Measurements from ENCODE around the gene LHX1.

LHX1 gene

DNA sequence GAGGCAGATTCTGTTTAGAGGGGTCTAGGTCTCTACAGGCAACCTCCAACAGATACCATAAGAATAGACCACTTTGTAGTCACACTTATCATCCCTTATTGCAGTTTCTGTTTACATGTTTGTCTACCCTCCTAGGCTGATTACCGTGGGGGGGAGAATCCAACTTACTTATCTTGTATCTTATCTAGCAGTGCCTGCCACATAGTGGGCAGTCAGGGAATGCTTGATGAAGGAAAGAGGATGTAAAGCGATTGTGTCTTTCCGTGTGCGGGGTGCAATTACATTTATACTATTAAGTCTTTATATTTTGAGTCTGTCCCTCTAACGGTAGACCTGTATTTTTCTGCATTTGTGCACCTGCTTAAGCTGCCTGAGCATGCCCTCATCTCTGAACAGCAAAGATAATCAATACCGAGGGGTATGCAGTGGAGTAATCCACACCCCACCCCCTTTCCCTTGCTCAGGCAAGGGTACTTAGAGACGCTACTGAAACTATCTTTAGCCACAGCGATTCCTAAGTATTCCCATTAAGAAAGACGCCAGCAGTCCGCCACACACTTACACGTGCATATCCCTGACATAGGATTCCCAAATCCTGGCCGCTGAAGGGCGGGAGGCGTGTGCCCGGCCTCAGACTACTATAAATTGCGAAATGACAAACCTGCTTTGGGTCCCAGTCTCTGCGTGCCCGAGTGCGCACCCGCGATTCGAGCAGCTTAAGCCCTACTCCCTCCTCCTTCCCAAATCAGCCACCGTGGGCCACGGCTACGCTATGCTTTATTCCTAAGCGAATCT, 10.8 kb downstream of the LHX1 start:
- Histone ChIP-seq H3K27ac (ENCODE audit: low read depth, low read length) (no peak overlapping the region), H3K36me3 (ENCODE audit: control insufficient read depth, insufficient read depth, low read length) (peaks cover 25% of the 10 kb centered on the region), H3K4me1 (ENCODE audit: control insufficient read depth, insufficient read depth, low read length) (peaks cover 35% of the 10 kb centered on the region), H3K4me3 (ENCODE audit: low read depth, low read length) (peak overlapping the region; percentile 79), H3K9ac (ENCODE audit: low read length) (peak overlapping the region; percentile 37), H3K9me3 (ENCODE audit: control insufficient read depth, insufficient read depth, low read depth, low read length) (no peaks in the 10 kb centered on the region), H3K27me3 (ENCODE audit: control insufficient read depth, insufficient read depth, low read length) (peaks cover 59% of the 10 kb centered on the region)

DNA sequence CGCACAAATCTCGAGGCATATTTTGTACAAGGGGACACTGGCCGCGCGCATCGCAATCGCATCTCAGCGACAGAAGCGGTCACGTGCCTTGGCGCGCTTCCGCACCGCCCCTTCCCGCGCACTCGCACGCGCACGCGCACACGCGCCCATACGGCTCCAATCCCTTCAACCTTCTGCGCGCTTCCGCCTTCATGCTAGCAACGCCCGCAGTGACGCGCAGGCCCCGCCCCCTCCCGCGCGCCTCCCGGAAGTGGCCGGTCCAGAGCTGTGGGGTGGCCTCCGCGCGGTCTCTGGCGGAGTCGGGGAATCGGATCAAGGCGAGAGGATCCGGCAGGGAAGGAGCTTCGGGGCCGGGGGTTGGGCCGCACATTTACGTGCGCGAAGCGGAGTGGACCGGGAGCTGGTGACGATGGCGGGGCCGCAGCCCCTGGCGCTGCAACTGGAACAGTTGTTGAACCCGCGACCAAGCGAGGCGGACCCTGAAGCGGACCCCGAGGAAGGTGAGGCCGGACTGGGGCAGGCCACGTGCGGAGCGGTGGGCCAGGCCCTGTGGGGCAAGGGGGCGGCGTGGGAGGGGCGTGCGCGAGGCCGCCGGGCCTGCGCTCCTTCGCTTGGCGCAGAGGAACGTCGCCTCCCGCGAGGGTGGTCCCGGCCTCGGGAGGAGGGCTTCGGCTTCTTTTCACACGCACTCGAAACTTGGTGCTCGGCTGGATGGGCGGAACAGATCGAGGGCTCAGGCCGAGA, 11.6 kb downstream of the LHX1 start, which contains the start of gene AATF:
AATF (plus strand) TSS at position 238 of the 744 bp plus-strand sequence; CDS start at position 410, 172 bp downstream.
- Histone ChIP-seq H3K9me3 (ENCODE audit: control insufficient read depth, insufficient read depth, low read depth, low read length) (no peaks in the 10 kb centered on the region), H3K9ac (ENCODE audit: low read length) (peak within 1 kb of the TSS; percentile 87), H3K4me3 (ENCODE audit: low read depth, low read length) (peak within 1 kb of the TSS; percentile 79), H3K36me3 (ENCODE audit: control insufficient read depth, insufficient read depth, low read length) (peaks cover 33% of the 10 kb centered on the region), H3K27me3 (ENCODE audit: control insufficient read depth, insufficient read depth, low read length) (peaks cover 51% of the 10 kb centered on the region), H3K27ac (ENCODE audit: low read depth, low read length) (peak within 1 kb of the TSS; percentile 50; the same call in 1 of the 2 replicates), H3K4me1 (ENCODE audit: control insufficient read depth, insufficient read depth, low read length) (peaks cover 32% of the 10 kb centered on the region)

DNA sequence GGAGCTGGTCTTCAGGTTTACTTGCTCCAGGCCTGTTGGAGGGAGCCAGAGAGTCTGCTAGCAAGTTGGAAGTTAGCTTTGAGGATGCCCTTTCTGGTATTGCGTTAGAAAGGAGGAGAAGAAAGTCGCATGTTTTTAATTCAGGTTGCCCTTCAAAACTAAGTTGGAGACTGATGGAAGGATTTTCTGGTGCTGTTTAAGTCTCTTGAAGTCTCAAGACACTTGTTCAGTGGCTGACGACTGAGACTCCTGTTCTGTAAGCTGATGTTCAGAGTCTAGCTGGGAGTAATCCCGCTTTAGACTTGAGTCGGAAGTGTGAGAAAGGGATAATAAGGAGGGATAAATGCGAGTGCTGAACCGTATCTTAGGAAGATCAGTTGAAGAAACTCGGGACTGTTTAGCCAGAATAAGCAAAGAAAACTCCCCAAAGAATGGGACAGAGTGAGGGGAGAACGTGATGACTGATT, 12.2 kb downstream of the LHX1 start:
- no peak overlapping the region for H3K27ac ChIP-seq (ENCODE audit: low read depth, low read length)
- H3K36me3 ChIP-seq (ENCODE audit: control insufficient read depth, insufficient read depth, low read length) = peaks cover 39% of the 10 kb centered on the region

DNA sequence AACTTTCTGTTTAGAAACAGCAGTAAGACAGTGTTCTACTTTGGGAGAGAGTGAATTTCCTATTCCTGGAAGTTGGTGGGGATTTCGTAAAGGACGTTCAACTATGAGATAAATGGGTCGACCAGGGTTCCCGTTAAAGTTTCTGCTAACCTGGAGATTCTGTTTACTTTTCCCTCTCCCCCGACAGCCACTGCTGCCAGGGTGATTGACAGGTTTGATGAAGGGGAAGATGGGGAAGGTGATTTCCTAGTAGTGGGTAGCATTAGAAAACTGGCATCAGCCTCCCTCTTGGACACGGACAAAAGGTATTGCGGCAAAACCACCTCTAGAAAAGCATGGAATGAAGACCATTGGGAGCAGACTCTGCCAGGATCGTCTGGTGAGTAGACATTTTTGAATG, 12.8 kb downstream of the LHX1 start:
- no peaks in the 10 kb centered on the region for H3K9me3 ChIP-seq (ENCODE audit: control insufficient read depth, insufficient read depth, low read depth, low read length)
- peaks cover 40% of the 10 kb centered on the region for H3K27me3 ChIP-seq (ENCODE audit: control insufficient read depth, insufficient read depth, low read length)
- H3K36me3 ChIP-seq (ENCODE audit: control insufficient read depth, insufficient read depth, low read length) = peaks cover 43% of the 10 kb centered on the region
- peaks cover 32% of the 10 kb centered on the region for H3K4me1 ChIP-seq (ENCODE audit: control insufficient read depth, insufficient read depth, low read length)
- H3K4me3 ChIP-seq (ENCODE audit: low read depth, low read length) = peak overlapping the region; percentile 79
- no peak overlapping the region for H3K27ac ChIP-seq (ENCODE audit: low read depth, low read length)
- H3K9ac ChIP-seq (ENCODE audit: low read length) = peak overlapping the region; percentile 87

More for the DNA sequence above, 12.2 kb downstream of the LHX1 start:
- Histone ChIP-seq H3K9ac (ENCODE audit: low read length) (peak overlapping the region; percentile 87), H3K4me1 (ENCODE audit: control insufficient read depth, insufficient read depth, low read length) (peaks cover 32% of the 10 kb centered on the region), H3K27me3 (ENCODE audit: control insufficient read depth, insufficient read depth, low read length) (peaks cover 45% of the 10 kb centered on the region), H3K9me3 (ENCODE audit: control insufficient read depth, insufficient read depth, low read depth, low read length) (no peaks in the 10 kb centered on the region), H3K4me3 (ENCODE audit: low read depth, low read length) (peak overlapping the region; percentile 79)

DNA sequence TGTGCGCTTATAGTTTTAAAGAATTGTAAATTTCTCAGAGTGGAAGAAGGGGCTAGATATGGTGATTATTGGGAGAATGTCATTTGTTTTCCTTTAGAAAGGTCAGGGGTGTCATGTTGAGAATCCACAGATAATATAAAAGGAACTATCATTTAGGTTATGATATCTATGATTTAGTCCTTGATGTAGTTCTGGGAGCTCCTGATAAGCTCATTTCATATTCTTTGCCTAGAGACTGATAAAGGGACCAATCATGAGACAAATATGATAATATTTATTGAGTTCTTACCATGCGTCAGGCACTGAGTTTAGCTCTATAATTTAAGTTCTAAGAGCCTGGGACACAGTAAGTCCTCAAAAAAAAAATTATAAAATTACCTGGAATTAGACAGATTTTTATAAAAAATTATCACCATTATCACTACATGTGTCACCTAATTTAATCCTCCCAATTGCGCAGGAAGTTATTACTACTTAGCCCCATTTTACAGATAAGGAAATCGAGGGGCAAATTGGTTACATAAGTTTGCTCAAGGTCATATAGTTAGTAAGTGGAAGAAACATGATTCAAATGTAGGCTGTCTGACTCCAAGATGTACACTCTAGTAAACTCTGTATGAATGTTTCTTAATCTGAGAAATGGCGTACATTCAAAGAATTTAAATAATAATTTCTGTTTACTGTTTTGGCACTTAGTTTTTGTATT, 14.0 kb downstream of the LHX1 start:
- no peaks in the 10 kb centered on the region for H3K9me3 ChIP-seq (ENCODE audit: control insufficient read depth, insufficient read depth, low read depth, low read length)
- H3K4me1 ChIP-seq (ENCODE audit: control insufficient read depth, insufficient read depth, low read length) = peaks cover 25% of the 10 kb centered on the region
- peaks cover 55% of the 10 kb centered on the region for H3K36me3 ChIP-seq (ENCODE audit: control insufficient read depth, insufficient read depth, low read length)
- H3K9ac ChIP-seq (ENCODE audit: low read length) = no peak overlapping the region
- no peak overlapping the region for H3K4me3 ChIP-seq (ENCODE audit: low read depth, low read length)
- H3K27me3 ChIP-seq (ENCODE audit: control insufficient read depth, insufficient read depth, low read length) = peaks cover 28% of the 10 kb centered on the region
- no peak overlapping the region for H3K27ac ChIP-seq (ENCODE audit: low read depth, low read length)

DNA sequence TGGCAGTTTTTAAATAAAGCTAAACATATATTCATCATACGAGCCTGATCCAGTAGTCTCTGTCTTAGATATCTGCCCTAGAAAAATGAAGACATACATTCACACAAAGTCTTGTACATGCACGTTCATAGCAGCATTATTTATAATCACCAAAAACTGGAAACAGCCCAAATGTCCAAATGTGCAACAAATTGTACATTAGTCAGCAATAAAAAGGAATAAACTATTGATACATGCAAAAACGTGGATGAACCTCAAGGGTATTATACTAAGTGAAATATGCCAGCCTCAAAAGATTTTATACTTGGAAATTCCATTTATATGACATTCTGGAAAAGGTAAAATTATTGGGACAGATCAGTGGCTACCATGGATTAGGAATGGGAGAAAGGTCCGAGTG, 34.2 kb downstream of the LHX1 start:
- Histone ChIP-seq H3K27me3 (ENCODE audit: control insufficient read depth, insufficient read depth, low read length) (no peaks in the 10 kb centered on the region), H3K27ac (ENCODE audit: low read depth, low read length) (no peak overlapping the region), H3K4me1 (ENCODE audit: control insufficient read depth, insufficient read depth, low read length) (peaks cover 5% of the 10 kb centered on the region), H3K9me3 (ENCODE audit: control insufficient read depth, insufficient read depth, low read depth, low read length) (no peaks in the 10 kb centered on the region), H3K9ac (ENCODE audit: low read length) (no peak overlapping the region), H3K36me3 (ENCODE audit: control insufficient read depth, insufficient read depth, low read length) (peaks cover 14% of the 10 kb centered on the region), H3K4me3 (ENCODE audit: low read depth, low read length) (no peak overlapping the region)

DNA sequence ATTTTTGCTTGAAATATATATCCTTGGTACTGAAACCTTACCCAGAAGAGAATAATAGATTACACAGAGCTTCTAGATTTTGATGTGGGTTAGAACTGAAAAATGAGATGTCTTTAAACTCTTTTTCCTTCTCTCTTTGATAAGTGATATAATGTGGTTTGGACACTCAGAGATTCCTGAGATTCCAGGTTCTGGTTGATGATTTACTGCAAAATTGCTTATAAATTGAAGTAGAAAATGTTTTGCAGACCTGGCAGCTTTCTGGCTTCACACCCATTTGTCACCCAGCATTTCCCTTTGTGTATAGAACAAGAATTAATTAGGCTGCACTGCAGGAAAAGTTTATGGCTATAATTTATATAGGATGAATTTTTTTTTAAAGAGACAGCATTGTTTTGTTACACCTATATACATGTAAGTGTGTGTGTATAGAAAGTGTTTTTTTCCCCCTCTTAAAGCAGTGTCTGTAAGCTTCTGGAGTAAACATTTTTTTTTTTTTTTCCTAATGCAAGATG, 35.0 kb downstream of the LHX1 start:
- H3K9ac ChIP-seq (ENCODE audit: low read length) = no peak overlapping the region
- no peaks in the 10 kb centered on the region for H3K9me3 ChIP-seq (ENCODE audit: control insufficient read depth, insufficient read depth, low read depth, low read length)
- no peak overlapping the region for H3K27ac ChIP-seq (ENCODE audit: low read depth, low read length)
- no peak overlapping the region for H3K4me3 ChIP-seq (ENCODE audit: low read depth, low read length)
- H3K36me3 ChIP-seq (ENCODE audit: control insufficient read depth, insufficient read depth, low read length) = peaks cover 11% of the 10 kb centered on the region
- H3K27me3 ChIP-seq (ENCODE audit: control insufficient read depth, insufficient read depth, low read length) = no peaks in the 10 kb centered on the region
- peaks cover 5% of the 10 kb centered on the region for H3K4me1 ChIP-seq (ENCODE audit: control insufficient read depth, insufficient read depth, low read length)

DNA sequence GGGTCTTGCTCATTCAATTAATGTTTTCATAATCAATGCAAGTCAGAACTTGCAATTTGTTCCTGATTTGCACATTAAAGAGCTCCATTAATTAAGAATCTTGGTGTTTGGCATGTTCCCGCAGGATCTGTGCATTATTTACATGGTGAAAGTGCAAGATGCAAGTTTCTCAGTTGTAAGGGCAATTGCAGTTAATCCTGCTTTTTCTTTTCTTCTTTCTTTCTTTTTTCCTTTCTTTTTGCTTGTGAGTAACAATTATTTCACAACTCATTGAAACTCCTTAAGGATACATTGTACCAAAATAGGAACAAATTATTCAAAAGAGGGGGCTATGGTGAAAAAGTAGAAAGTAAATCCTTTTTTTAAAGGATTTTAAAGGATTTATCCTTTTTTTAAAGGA, 35.6 kb downstream of the LHX1 start:
- Histone ChIP-seq H3K4me3 (ENCODE audit: low read depth, low read length) (no peak overlapping the region), H3K9ac (ENCODE audit: low read length) (no peak overlapping the region), H3K27ac (ENCODE audit: low read depth, low read length) (no peak overlapping the region), H3K36me3 (ENCODE audit: control insufficient read depth, insufficient read depth, low read length) (peaks cover 11% of the 10 kb centered on the region), H3K9me3 (ENCODE audit: control insufficient read depth, insufficient read depth, low read depth, low read length) (no peaks in the 10 kb centered on the region), H3K27me3 (ENCODE audit: control insufficient read depth, insufficient read depth, low read length) (no peaks in the 10 kb centered on the region), H3K4me1 (ENCODE audit: control insufficient read depth, insufficient read depth, low read length) (peaks cover 5% of the 10 kb centered on the region)

DNA sequence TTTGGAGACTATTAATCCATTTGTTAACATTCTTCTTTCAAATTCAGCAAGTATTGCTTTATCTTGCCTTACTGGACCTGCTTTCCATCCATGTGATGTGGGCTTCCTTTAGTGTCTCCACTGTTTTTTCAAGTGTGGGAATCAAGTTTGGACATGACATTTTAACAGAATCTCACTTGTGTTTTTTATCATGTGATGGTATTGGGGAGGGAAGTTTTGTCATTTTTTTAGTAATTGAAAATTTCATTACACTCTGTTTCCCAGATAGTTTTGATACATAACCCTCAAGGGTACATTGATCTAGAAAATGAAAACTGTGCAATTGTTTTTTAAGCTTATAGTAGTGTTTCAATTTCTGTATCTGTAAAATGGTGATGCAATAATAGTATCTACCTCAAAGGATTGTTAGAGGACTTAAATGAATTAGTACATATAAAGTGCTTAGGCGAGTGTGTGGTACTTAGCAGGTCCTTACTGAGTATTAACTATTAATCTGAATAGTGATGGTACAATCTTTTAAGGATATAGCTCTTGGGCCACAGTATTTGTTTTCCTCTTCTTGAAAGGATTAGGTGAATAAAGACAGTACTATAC, 38.7 kb downstream of the LHX1 start:
- Histone ChIP-seq H3K27me3 (ENCODE audit: control insufficient read depth, insufficient read depth, low read length) (no peaks in the 10 kb centered on the region), H3K4me3 (ENCODE audit: low read depth, low read length) (no peak overlapping the region), H3K27ac (ENCODE audit: low read depth, low read length) (no peak overlapping the region), H3K4me1 (ENCODE audit: control insufficient read depth, insufficient read depth, low read length) (peaks cover 5% of the 10 kb centered on the region), H3K9me3 (ENCODE audit: control insufficient read depth, insufficient read depth, low read depth, low read length) (no peaks in the 10 kb centered on the region), H3K9ac (ENCODE audit: low read length) (no peak overlapping the region), H3K36me3 (ENCODE audit: control insufficient read depth, insufficient read depth, low read length) (no peaks in the 10 kb centered on the region)

DNA sequence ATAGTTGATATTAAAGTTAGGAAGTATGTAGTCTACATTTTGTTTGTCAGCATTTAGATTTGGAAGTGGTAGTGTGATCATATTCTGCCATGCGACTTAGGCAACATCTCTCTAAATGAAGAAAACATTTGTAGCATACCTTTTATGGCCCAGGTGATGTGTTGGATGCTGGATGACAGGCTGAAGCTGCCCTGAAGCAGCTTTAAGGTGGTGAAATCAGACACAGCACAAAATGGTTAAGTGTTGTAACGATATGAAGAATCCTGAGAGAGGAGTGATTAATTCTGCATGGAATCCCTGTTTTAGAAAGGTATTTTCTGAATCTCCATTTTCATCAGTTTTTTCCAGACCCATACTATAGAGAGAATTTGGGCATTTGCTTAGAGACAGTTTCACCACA, 39.8 kb downstream of the LHX1 start:
- Histone ChIP-seq H3K9ac (ENCODE audit: low read length) (no peak overlapping the region), H3K27ac (ENCODE audit: low read depth, low read length) (no peak overlapping the region), H3K4me1 (ENCODE audit: control insufficient read depth, insufficient read depth, low read length) (peaks cover 5% of the 10 kb centered on the region), H3K27me3 (ENCODE audit: control insufficient read depth, insufficient read depth, low read length) (no peaks in the 10 kb centered on the region), H3K36me3 (ENCODE audit: control insufficient read depth, insufficient read depth, low read length) (no peaks in the 10 kb centered on the region), H3K9me3 (ENCODE audit: control insufficient read depth, insufficient read depth, low read depth, low read length) (no peaks in the 10 kb centered on the region), H3K4me3 (ENCODE audit: low read depth, low read length) (no peak overlapping the region)

All from HUES6 (cell line).